Uterus (tissue), 2 donors: Measurements from ENCODE around the gene PAFAH2.

Experiments
- POLR2A ChIP-seq, 2 donors: fragments of 450-650 bp; IDR thresholded peaks; one replicate each; pipeline ENCODE4 v1.6.1; 2016; ENCODE audit warnings: antibody characterized with exemption in 2 of 2, mild to moderate bottlenecking in 1 of 2, moderate library complexity in 1 of 2
- TF ChIP-seq, protein P1 (sequence below), 4 experiments: fragments of 200-600 bp in 2 of 4; fragments of 450-650 bp in 2 of 4; sonication (generic) in 2 of 4; IDR thresholded peaks; one replicate each; pipeline ENCODE4 v1.5.1; 2016 to 2019; ENCODE audit warnings: antibody characterized with exemption in 4 of 4, mild to moderate bottlenecking in 2 of 4, moderate library complexity in 1 of 4

DNA sequence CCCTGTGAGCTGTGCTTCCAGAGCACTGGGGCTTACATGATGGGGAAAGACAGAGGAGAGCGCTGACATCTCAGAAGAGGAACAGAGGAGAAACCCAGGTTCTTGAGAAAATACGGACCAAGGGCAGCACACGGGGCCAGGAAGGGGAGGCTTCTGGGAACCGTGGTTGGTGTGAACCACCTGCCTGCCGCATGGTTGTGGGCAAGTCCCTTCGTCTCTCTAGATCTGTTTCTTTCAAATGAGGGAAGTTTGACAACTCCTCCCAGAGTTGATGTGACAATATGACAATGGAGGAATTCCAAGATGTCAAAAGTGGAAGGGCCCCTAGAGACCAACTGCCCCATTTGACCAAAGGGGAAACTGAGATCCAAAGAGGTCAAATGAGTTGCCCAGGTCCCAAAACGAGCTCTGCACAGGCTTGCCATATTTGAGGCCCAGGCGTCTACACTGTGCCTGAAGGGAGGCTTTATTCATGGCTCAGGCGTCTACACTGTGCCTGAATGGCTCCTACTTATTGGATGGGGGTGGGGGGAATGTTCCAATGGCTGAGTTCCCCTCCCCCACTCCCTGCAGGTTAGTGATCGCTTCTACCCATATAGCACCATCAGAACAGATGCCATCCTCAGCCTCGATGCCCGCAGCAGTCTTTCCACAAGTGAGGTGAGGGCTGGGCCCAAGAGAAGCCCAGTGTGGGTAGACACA, 34.9 kb upstream of the PAFAH2 start:
- no peak for TF ChIP-seq POLR2A (IDR thresholded peaks at IDR 0.05)
- TF ChIP-seq, protein P1, sequence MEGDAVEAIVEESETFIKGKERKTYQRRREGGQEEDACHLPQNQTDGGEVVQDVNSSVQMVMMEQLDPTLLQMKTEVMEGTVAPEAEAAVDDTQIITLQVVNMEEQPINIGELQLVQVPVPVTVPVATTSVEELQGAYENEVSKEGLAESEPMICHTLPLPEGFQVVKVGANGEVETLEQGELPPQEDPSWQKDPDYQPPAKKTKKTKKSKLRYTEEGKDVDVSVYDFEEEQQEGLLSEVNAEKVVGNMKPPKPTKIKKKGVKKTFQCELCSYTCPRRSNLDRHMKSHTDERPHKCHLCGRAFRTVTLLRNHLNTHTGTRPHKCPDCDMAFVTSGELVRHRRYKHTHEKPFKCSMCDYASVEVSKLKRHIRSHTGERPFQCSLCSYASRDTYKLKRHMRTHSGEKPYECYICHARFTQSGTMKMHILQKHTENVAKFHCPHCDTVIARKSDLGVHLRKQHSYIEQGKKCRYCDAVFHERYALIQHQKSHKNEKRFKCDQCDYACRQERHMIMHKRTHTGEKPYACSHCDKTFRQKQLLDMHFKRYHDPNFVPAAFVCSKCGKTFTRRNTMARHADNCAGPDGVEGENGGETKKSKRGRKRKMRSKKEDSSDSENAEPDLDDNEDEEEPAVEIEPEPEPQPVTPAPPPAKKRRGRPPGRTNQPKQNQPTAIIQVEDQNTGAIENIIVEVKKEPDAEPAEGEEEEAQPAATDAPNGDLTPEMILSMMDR (IDR thresholded peaks at IDR 0.05): no peak
